H1 (cell line): Measurements from ENCODE around the gene HDX. TPM values are rescaled to one million over a fixed set of nuclear protein-coding genes. Genes with fewer than 3 reads are reported as not detected.
"Not testable (repeated sequence)": the region's sequence is repeated elsewhere in the genome, so short reads cannot be mapped to it uniquely, and the experiment has no call there.

Source experiments
- CTCF ChIA-PET: fragments of 300-600 bp; sonication (Branson Sonifier 250); formaldehyde crosslinking; loops from one replicate; lab custom pipeline; 2021; ENCODE audit not compliant: partially characterized antibody; lab: Charles Lee
- POLR2A ChIA-PET: fragments of 300-600 bp; sonication (Branson Sonifier 250); formaldehyde crosslinking; loops from one replicate; lab custom pipeline; 2021; ENCODE audit warnings: inconsistent platforms; ENCODE audit not compliant: partially characterized antibody; lab: Charles Lee
- DNase-seq, 2 experiments: peaks; one replicate each; pipeline versions ENCODE4 v3.0.0 to v3.0.0-alpha.2; 2010 to 2022; ENCODE audit warnings: low spot score in 2 of 2, low read depth in 1 of 2, mixed read lengths in 1 of 2
- FAIRE-seq: peaks from 2 replicates; lab custom pipeline; 2011; peaks lifted over from hg19 to GRCh38; lab: Jason Lieb, UNC
- H2AFZ ChIP-seq: 2 replicates; pipeline ENCODE4 v1.8.1; 2012; ENCODE audit warnings: low read length, inconsistent platforms
- H2AK5ac ChIP-seq: 2 replicates; pipeline ENCODE4 v1.6.1; 2013; ENCODE audit warnings: low read depth, low read length
- H2BK120ac ChIP-seq: replicated peaks from 2 replicates; pipeline ENCODE3; 2013; ENCODE audit warnings: low read depth, low read length, inconsistent platforms
- H2BK12ac ChIP-seq: 2 replicates; pipeline ENCODE4 v1.6.1; 2013; ENCODE audit warnings: low read depth, low read length
- H2BK15ac ChIP-seq: 2 replicates; pipeline ENCODE4 v1.6.1; 2013; ENCODE audit warnings: low read length
- H2BK20ac ChIP-seq: 2 replicates; pipeline ENCODE4 v1.6.1; 2013; ENCODE audit warnings: low read length
- H2BK5ac ChIP-seq: 2 replicates; pipeline ENCODE4 v1.6.1; 2013; ENCODE audit warnings: low read depth, low read length
- H3K14ac ChIP-seq: 2 replicates; pipeline ENCODE4 v1.6.1; 2013; ENCODE audit warnings: inconsistent platforms; ENCODE audit not compliant: insufficient read length
- H3K18ac ChIP-seq: 2 replicates; pipeline ENCODE4 v1.6.1; 2013; ENCODE audit warnings: low read length; ENCODE audit errors: extremely low read depth
- H3K23ac ChIP-seq: 2 replicates; pipeline ENCODE4 v1.6.1; 2013; ENCODE audit warnings: inconsistent platforms; ENCODE audit not compliant: insufficient read length
- H3K23me2 ChIP-seq: 2 replicates; pipeline ENCODE4 v1.6.1; 2013; ENCODE audit warnings: low read depth, low read length
- H3K27ac ChIP-seq: 2 replicates; pipeline ENCODE4 v1.6.1; 2011; ENCODE audit warnings: low read depth, low read length, inconsistent platforms
- H3K27me3 ChIP-seq, 4 experiments: replicated peaks in 1 of 4; 1 replicate in 1 of 4; 2 replicates in 3 of 4; pipeline versions ENCODE4 v1.6.1 to v1.8.1; 2011 to 2013; ENCODE audit warnings: low read length in 3 of 4, mild to moderate bottlenecking in 3 of 4, inconsistent platforms in 2 of 4, mixed read lengths in 2 of 4, moderate library complexity in 1 of 4; ENCODE audit not compliant: control insufficient read depth in 3 of 4, insufficient read depth in 3 of 4; ENCODE audit errors: extremely low read depth in 1 of 4
- H3K36me3 ChIP-seq, 4 experiments: 2 replicates each; pipeline versions ENCODE4 v1.6.1 to v1.8.1; 2011 to 2013; ENCODE audit warnings: mild to moderate bottlenecking in 4 of 4, low read length in 3 of 4, moderate library complexity in 2 of 4, control low read depth in 1 of 4, inconsistent platforms in 1 of 4; ENCODE audit not compliant: insufficient read depth in 4 of 4, control insufficient read depth in 2 of 4
- H3K4ac ChIP-seq: replicated peaks from 2 replicates; pipeline ENCODE3; 2013; ENCODE audit warnings: low read length, low read depth, mixed read lengths, inconsistent platforms; ENCODE audit not compliant: insufficient read length
- H3K4me1 ChIP-seq, 4 experiments: replicated peaks in 1 of 4; 1 replicate in 1 of 4; 2 replicates in 3 of 4; pipeline versions ENCODE4 v1.6.1 to v1.8.1; 2011 to 2013; ENCODE audit warnings: low read length in 3 of 4, inconsistent platforms in 2 of 4, mixed read lengths in 1 of 4; ENCODE audit not compliant: insufficient read depth in 4 of 4, control insufficient read depth in 3 of 4
- H3K4me2 ChIP-seq, 2 experiments: 2 replicates each; pipeline versions ENCODE4 v1.6.1 to v1.8.1; 2011 to 2013; ENCODE audit warnings: low read depth in 2 of 2, low read length in 2 of 2, control low read depth in 1 of 2, inconsistent platforms in 1 of 2, mild to moderate bottlenecking in 1 of 2; ENCODE audit not compliant: insufficient read depth in 1 of 2
- H3K4me3 ChIP-seq, 4 experiments: fragments of 200-600, 300-600 bp in 1 of 4; sonication (generic), shearing (Covaris generic), sonication (Bioruptor Twin) in 1 of 4; 2 replicates each; pipeline versions ENCODE4 v1.5.1 to v1.8.1; 2011 to 2016; ENCODE audit warnings: low read length in 4 of 4, low read depth in 3 of 4, control low read depth in 2 of 4, inconsistent platforms in 2 of 4, mild to moderate bottlenecking in 2 of 4, mixed read lengths in 1 of 4, moderate library complexity in 1 of 4; ENCODE audit not compliant: insufficient read depth in 2 of 4; ENCODE audit errors: extremely low read depth in 1 of 4
- H3K56ac ChIP-seq: replicated peaks from 2 replicates; pipeline ENCODE3; 2013; ENCODE audit warnings: low read depth, mild to moderate bottlenecking, mixed read lengths, low read length, inconsistent platforms; ENCODE audit not compliant: insufficient read length
- H3K79me1 ChIP-seq: 2 replicates; pipeline ENCODE4 v1.6.1; 2013; ENCODE audit warnings: low read depth, low read length, control low read depth
- H3K79me2 ChIP-seq, 2 experiments: 2 replicates each; pipeline versions ENCODE4 v1.6.1 to v1.8.1; 2012 to 2013; ENCODE audit warnings: low read length in 2 of 2, mild to moderate bottlenecking in 2 of 2, inconsistent platforms in 1 of 2; ENCODE audit not compliant: insufficient read depth in 2 of 2, control insufficient read depth in 1 of 2
- H3K9ac ChIP-seq, 4 experiments: replicated peaks in 1 of 4; 1 replicate in 1 of 4; 2 replicates in 3 of 4; pipeline versions ENCODE4 v1.6.1 to v1.8.1; 2011 to 2013; ENCODE audit warnings: low read depth in 3 of 4, low read length in 3 of 4, control low read depth in 2 of 4, mild to moderate bottlenecking in 2 of 4, moderate library complexity in 2 of 4, inconsistent platforms in 1 of 4; ENCODE audit errors: extremely low read depth in 1 of 4
- H3K9me3 ChIP-seq, 2 experiments: 2 replicates each; pipeline versions ENCODE4 v1.6.1 to v1.8.1; 2012 to 2013; ENCODE audit warnings: mild to moderate bottlenecking in 2 of 2, moderate library complexity in 2 of 2, control low read depth in 1 of 2, inconsistent platforms in 1 of 2, low read depth in 1 of 2, low read length in 1 of 2, mixed read lengths in 1 of 2; ENCODE audit not compliant: insufficient read depth in 2 of 2
- H4K20me1 ChIP-seq, 2 experiments: replicated peaks in 1 of 2; 2 replicates each; pipeline versions ENCODE3 to v1.8.1; 2011 to 2013; ENCODE audit warnings: inconsistent platforms in 2 of 2, low read length in 2 of 2, mild to moderate bottlenecking in 1 of 2; ENCODE audit not compliant: insufficient read depth in 2 of 2, control insufficient read depth in 1 of 2
- H4K5ac ChIP-seq: 2 replicates; pipeline ENCODE4 v1.6.1; 2013; ENCODE audit warnings: low read length, low read depth, mixed read lengths, inconsistent platforms; ENCODE audit not compliant: insufficient read length
- H4K8ac ChIP-seq: 2 replicates; pipeline ENCODE4 v1.8.0; 2013; ENCODE audit warnings: mild to moderate bottlenecking, moderate library complexity, low read length, inconsistent platforms; ENCODE audit not compliant: insufficient read depth; ENCODE audit errors: extremely low read depth
- H4K91ac ChIP-seq: replicated peaks from 2 replicates; pipeline ENCODE3; 2013; ENCODE audit warnings: low read length, mixed read lengths, inconsistent platforms; ENCODE audit not compliant: insufficient read length
- polyA plus RNA-seq, 7 experiments: library from polyadenylated mRNA; depleted of rRNA in 3 of 7; stranded (reverse) in 5 of 7; unstranded in 2 of 7; fragments of >200 nt in 5 of 7; fragments of 200-250 nt in 2 of 7; gene quantifications; 1 replicate in 5 of 7; 2 replicates in 1 of 7; 4 replicates in 1 of 7; pipeline versions ENCODE4 v1.2.1 to v1.2.3, GENCODE V29; 2011 to 2013; ENCODE audit warnings: missing spikeins in 2 of 7, mixed read lengths in 2 of 7
- small RNA-seq: library from polyadenylated mRNA; stranded (forward); fragments of <200 nt; extraction: miRNeasy Mini kit (QIAGEN cat#:217004); gene quantifications from one replicate; pipeline ENCODE3, GENCODE V24; 2013; ENCODE audit not compliant: insufficient read depth
- total RNA-seq: library from RNA; stranded (reverse); fragmentation: NEBNext Ultra II Directional; extraction: Animal tissue kit (Norgen Biotek cat#: 25700); gene quantifications from 2 replicates; pipeline ENCODE4 v1.2.1, GENCODE V29; 2021

HDX gene
- total and polyA plus RNA-seq, 2 of the 8 experiments (the other 6 are each of a cell fraction or from before 2014, with no cell fraction given): 0.54 to 10.2 TPM

DNA sequence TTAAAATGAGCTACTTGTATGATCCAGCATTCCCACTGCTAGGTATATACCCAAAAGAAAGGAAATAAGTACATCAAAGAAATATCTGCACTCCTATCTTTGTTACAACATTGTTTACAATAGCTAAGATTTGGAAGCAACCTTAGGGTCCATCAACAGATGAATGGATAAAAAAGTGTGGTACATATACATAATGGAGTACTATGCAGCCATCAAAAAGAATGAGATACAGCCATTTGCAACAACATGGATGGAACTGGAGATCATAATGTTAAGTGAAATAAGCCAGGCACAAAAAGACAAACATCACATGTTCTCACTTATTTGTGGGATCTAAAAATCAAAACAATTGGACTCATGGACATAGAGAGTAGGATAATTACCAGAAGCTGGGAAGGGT lies 186.3 kb downstream of the HDX start:
- H3K4ac ChIP-seq, H3K23me2 ChIP-seq, H3K4me1 ChIP-seq, H2AFZ ChIP-seq, H4K20me1 ChIP-seq, H3K79me2 ChIP-seq, H2BK20ac ChIP-seq, FAIRE-seq, H3K9me3 ChIP-seq, H3K18ac ChIP-seq, H3K36me3 ChIP-seq, H3K56ac ChIP-seq, H4K5ac ChIP-seq, H3K14ac ChIP-seq, H3K27me3 ChIP-seq, H4K91ac ChIP-seq, H3K27ac ChIP-seq, H2BK5ac ChIP-seq, H2BK15ac ChIP-seq, H3K79me1 ChIP-seq, H3K23ac ChIP-seq, POLR2A ChIA-PET, DNase-seq, H2BK120ac ChIP-seq, CTCF ChIA-PET, H3K9ac ChIP-seq, H2BK12ac ChIP-seq, H3K4me2 ChIP-seq, H3K4me3 ChIP-seq, H4K8ac ChIP-seq, H2AK5ac ChIP-seq: not testable (repeated sequence)

Small RNAs within 50 kb of the gene (small RNA-seq; reads per million reads assigned to genes)
- not detected for gene AL450471.1
